Chondrocyte (in vitro differentiated cells): Measurements from ENCODE around the gene NR1D2. TPM values are rescaled to one million over a fixed set of nuclear protein-coding genes. Genes with fewer than 3 reads are reported as not detected.
A peak's percentile ranks its signal among the peaks of the same experiment; 100 is the strongest.
"Not testable (repeated sequence)": the region's sequence is repeated elsewhere in the genome, so short reads cannot be mapped to it uniquely, and the experiment has no call there.

Experiments
- DNase-seq: peaks from one replicate; pipeline ENCODE4 v3.0.0; 2021; ENCODE audit warnings: mixed read lengths, low spot score
- H3K27ac Mint-ChIP-seq: one replicate; pipeline ENCODE4 v1.8.0; 2021; ENCODE audit warnings: mild to moderate bottlenecking, moderate library complexity, mixed read lengths; ENCODE audit not compliant: unreplicated experiment
- H3K27me3 Mint-ChIP-seq: 2 replicates; pipeline ENCODE4 v1.8.0; 2021; ENCODE audit warnings: low read depth, mixed read lengths
- H3K36me3 Mint-ChIP-seq: 2 replicates; pipeline ENCODE4 v1.8.0; 2021; ENCODE audit warnings: low read depth, mixed read lengths
- H3K4me1 Mint-ChIP-seq: 2 replicates; pipeline ENCODE4 v1.8.0; 2021; ENCODE audit warnings: low read depth, mild to moderate bottlenecking, mixed read lengths
- H3K4me3 Mint-ChIP-seq: one replicate; pipeline ENCODE4 v1.8.0; 2021; ENCODE audit warnings: mild to moderate bottlenecking, moderate library complexity, mixed read lengths; ENCODE audit not compliant: unreplicated experiment
- H3K9me3 Mint-ChIP-seq: 2 replicates; pipeline ENCODE4 v1.8.0; 2021; ENCODE audit warnings: low read depth, mixed read lengths
- CTCF ChIP-seq: fragments of 200-600 bp; sonication (generic); IDR thresholded peaks from 2 replicates; pipeline ENCODE4 v1.5.0; 2021; ENCODE audit warnings: antibody characterized with exemption, mild to moderate bottlenecking, moderate library complexity
- total RNA-seq: library from RNA; stranded (reverse); gene quantifications from 3 replicates; pipeline ENCODE4 v1.2.1, GENCODE V29; 2021

NR1D2 gene
- total RNA-seq, 1 donor from 2014 or later: 19.6 TPM

GRCh38 chr3:23916152-23916885, 28.8 kb upstream of the NR1D2 start:
- H3K9me3 Mint-ChIP-seq: no peaks in the 10 kb centered on the region
- H3K27ac Mint-ChIP-seq: peak overlapping the region; percentile 80
- no peak for DNase-seq

GRCh38 chr3:23916886-23917678, 28.0 kb upstream of the NR1D2 start, which contains the start of the genes NKIRAS1 and RPL15:
TSS of gene NKIRAS1 (minus strand) at chr3:23916990. CDS start at chr3:23910904, 6,086 bp downstream.
TSS of gene RPL15 (plus strand) at chr3:23917132. CDS start at chr3:23917860, 728 bp downstream.
- Mint-ChIP-seq H3K27me3 (no peaks in the 10 kb centered on the region), H3K4me1 (peaks cover 56% of the 10 kb centered on the region), H3K27ac (peak within 1 kb of the TSS; percentile 80), H3K36me3 (peaks cover 26% of the 10 kb centered on the region), H3K9me3 (no peaks in the 10 kb centered on the region), H3K4me3 (peak within 1 kb of the TSS; percentile 99)
- peak; percentile 98 for DNase-seq
- TF ChIP-seq CTCF: peak; percentile 73

More at GRCh38 chr3:23916152-23916885, 28.8 kb upstream of the NR1D2 start:
- peak overlapping the region; percentile 99 for H3K4me3 Mint-ChIP-seq
- H3K4me1 Mint-ChIP-seq: peaks cover 56% of the 10 kb centered on the region
- no peaks in the 10 kb centered on the region for H3K27me3 Mint-ChIP-seq
- peaks cover 26% of the 10 kb centered on the region for H3K36me3 Mint-ChIP-seq
- no peak for TF ChIP-seq CTCF

GRCh38 chr3:23917679-23918303, 27.3 kb upstream of the NR1D2 start:
- Mint-ChIP-seq H3K27ac (peak overlapping the region; percentile 80), H3K4me1 (peaks cover 59% of the 10 kb centered on the region), H3K4me3 (peak overlapping the region; percentile 99), H3K36me3 (peaks cover 26% of the 10 kb centered on the region)
- H3K9me3 Mint-ChIP-seq, DNase-seq, H3K27me3 Mint-ChIP-seq: not testable (repeated sequence)

GRCh38 chr3:23918331-23918730, 26.8 kb upstream of the NR1D2 start:
- H3K4me3 Mint-ChIP-seq: peak overlapping the region; percentile 99
- not testable (repeated sequence) for DNase-seq, H3K27me3 Mint-ChIP-seq, H3K9me3 Mint-ChIP-seq
- H3K4me1 Mint-ChIP-seq: peaks cover 64% of the 10 kb centered on the region
- H3K36me3 Mint-ChIP-seq: peaks cover 26% of the 10 kb centered on the region
- H3K27ac Mint-ChIP-seq: peak overlapping the region; percentile 80

- peaks cover 26% of the 10 kb centered on the region for H3K36me3 Mint-ChIP-seq
- no peak overlapping the region for H3K4me3 Mint-ChIP-seq
- peaks cover 69% of the 10 kb centered on the region for H3K4me1 Mint-ChIP-seq
- TF ChIP-seq CTCF: no peak
- H3K9me3 Mint-ChIP-seq: no peaks in the 10 kb centered on the region
- H3K27me3 Mint-ChIP-seq: no peaks in the 10 kb centered on the region
- DNase-seq: no peak
- H3K27ac Mint-ChIP-seq: peak overlapping the region; percentile 50
These were observed 25.5 kb upstream of the NR1D2 start for GRCh38 chr3:23919628-23920027.

- Mint-ChIP-seq H3K36me3 (peaks cover 26% of the 10 kb centered on the region), H3K9me3 (no peaks in the 10 kb centered on the region), H3K4me3 (no peak overlapping the region), H3K27me3 (no peaks in the 10 kb centered on the region), H3K4me1 (peaks cover 66% of the 10 kb centered on the region), H3K27ac (peak overlapping the region; percentile 50)
- DNase-seq: no peak
- no peak for TF ChIP-seq CTCF
These were observed 24.9 kb upstream of the NR1D2 start for GRCh38 chr3:23920151-23920655.
